HG03469 (cell line): Measurements from ENCODE around the gene AKT1S1.
A peak's percentile ranks its signal among the peaks of the same experiment; 100 is the strongest.

Experiments used
- ATAC-seq: cut with Tn5 transposase; IDR thresholded peaks from one replicate; pipeline ENCODE4 v1.9.1; 2021; ENCODE audit warnings: mild to moderate bottlenecking, moderate library complexity, moderate number of reproducible peaks; ENCODE audit not compliant: unreplicated experiment

Gene AKT1S1

DNA sequence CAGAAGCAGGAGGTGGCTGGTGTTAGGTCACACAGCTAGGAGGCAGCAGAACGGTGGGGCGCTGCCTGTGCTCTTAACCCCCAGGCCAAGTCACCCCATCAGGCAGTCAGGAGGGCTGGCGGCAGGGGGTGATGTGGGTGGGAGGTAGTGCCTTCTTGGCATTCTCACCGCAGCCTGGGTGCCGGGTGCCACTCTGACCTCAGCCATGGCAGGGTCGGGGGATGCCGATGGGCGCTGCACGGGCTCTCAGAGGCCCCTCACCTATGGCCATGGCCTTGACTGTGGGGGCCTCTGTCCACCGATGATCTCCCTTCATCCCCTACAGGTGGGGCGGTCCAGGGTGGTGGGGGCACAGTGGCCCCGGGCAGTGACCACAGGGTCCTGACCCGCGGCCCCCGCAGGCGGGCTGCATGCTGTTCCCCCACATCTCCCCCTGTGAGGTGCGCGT, 20.6 kb downstream of the AKT1S1 start:
- ATAC-seq = no peak

DNA sequence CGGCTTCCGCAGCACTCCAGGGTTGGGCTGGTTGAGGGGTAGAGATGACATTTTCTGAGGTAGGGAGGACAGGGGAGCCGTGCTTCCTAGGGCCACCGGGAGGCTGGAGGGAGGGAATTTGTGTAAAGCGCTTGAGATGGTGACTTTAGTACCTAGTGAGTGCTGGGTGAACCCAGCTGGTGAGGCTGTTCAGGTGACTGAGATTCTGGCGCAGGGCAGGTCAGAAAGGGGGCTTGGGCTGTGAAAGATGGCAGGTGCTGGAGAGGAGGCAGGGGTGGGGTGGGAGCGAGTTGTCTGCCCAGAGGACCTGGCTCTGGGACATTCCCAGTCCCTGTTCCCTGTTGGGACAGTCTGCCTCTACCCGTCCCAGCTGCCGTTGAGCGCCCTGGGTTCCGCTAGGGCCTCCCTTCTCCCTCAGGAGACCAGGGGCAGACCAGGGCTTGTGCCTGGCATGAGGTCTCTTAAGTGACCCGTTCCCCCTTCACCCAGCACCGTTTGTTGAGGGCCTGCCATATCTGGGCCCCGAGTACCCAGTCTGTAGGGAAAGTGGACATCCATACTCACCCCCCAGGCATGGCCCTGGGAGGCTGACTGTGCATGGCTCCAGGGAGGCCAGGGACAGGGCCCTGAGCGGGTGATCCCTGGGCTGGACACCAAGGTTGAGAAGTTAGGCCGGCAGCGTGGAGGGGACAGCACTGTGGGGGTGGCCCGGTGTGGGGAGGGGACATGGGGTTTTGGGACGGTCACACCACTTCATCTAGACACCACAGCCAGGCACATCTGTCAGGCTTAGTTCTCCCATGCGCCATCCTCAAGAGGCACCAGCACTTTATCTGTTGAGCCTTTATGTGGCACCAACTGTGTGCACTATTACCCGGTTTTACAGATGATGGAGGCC, 21.2 kb downstream of the AKT1S1 start:
- no peak for ATAC-seq

DNA sequence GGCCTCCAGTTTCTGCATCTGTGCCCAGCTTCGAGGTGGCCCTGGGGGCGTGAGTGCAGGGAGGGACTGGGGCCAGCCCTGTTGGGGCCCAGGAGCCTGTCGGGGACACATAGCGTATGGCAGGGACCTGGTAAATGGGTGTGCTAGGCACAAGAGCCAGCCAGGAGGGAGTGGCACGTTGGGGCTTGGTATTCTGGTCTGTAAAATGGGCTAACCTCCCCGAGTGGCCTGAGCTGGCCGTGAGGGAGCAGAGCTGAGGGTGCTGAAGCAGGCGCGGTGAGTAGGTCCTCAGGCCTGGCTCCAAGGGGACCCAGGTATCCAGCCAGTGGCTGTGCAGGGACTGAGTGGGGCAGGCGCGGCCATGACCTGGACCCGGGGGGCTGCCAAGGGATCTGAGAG, 21.9 kb downstream of the AKT1S1 start:
- no peak for ATAC-seq

DNA sequence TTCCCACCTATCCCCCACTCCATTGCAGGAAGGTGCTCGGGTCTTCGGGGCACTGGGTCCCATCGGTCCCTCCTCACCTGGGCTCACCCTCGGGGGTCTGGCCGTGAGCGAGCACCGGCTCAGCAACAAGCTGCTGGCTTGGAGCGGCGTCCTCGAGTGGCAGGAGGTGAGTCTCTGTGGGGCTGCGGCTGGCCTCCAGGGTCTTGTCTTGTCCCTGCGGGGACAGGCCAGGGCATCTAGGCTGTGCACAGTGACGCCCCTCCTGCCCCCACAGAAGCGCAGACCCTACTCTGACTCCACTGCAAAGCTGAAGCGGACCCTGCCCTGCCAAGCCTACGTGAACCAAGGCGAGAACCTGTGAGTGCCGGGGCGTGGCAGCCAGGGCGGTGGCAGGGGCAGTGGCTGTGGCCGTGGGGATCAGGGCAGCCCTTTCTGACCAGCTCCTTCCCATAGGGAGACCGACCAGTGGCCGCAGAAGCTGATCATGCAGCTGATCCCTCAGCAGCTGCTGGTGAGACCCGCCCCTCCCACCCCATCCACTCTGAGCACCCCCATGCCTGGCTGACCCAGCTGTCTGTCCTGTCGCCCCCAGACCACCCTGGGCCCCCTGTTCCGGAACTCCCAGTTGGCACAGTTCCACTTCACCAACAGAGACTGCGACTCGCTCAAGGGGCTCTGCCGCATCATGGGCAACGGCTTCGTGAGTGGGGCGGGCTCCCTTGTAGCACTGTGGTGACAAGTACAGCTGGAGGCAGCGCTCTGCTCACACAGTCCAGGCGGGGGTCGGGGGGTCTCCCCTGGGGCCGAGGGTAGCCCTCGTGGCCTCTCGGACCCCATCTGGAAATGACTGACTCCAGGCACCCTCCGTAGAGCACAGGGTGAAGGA, 22.5 kb downstream of the AKT1S1 start:
- ATAC-seq = no peak

DNA sequence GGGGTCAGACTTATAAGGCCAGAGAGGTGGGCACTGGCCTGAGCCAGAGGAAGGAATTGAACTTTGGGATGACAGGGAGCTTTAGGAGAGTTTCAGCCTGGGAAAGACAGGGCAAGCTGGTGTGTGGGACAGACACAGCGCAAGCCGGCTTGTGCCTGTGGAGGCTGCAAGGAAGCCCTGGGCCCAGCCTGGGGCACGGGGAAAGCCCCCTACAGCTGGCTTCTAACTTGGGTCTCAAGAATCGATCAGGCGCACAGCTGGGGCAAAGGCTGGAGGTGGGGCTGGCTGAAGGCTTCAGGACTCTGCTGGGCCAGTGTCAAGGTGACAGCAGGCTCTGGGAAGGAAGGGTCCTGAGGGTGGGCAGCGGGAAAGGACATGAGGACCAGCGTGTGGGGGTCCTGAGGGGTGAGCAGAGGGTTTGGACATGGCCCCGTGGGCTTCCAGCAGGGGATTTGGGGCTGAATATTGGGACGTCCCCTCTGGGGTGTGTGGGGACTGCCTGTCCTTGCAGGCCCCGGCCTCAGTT, 23.2 kb downstream of the AKT1S1 start:
- ATAC-seq = no peak

DNA sequence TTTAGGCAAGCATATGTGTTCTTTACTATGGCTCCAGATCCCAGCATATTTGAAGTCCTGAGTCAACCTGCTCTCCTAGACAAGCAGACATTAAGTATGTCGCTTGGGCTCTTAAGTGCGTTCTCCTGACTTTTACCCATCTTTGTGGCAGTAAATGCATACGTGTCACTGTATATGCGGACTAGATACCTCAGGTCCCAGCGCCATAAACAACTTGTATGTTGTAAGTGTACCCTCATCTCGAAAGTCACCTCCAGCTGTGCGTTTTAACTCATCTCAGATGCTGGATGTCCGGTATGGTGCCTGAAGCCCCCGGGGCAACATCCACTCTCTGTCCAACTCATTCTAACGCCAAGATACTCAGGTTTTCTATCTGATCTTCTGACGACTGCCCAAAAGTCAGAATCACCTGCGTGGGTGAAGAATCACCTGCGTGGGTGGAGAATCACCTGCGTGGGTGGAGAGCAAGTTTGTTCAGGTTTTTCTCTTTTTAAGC, 24.5 kb downstream of the AKT1S1 start:
- ATAC-seq = no peak

DNA sequence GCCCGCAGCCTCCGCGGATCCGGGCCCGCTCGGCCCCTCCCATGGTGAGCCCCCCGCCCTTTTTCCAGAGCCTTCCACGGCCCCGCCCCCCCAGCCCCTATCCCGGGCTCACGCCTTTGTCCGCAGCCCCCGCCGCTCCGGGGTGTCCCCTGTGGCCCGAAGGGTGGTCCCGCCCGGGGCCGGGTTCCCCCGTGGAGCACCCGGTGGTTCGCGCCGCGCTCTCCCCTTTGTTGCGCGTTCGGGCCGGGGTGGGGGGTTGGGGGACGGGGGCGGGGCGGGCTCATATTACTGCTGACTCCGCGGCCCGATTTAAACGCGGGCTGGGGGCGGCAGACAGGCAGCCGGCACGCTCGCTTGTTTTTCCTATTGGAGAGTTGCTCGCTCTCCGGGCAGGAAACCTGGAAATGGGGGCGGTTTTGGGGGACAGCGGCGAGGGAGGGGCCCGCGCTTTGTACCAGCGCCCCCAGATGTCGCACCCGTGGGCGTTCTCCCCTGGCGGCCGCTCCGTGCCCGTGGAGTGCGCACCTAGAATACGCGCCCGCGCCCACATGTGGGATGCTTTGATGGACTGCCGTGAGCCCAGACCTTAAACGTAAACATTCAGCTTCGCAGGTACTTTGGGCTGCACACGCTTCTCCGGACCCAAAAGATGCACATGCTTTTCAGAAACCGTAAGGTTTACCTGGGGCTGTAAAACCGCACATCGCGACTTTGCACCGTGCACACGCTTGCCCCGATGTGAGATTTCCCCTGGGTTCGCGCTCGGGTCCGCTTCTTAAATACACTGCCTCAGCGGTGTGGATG, 25.5 kb downstream of the AKT1S1 start:
- ATAC-seq = no peak

DNA sequence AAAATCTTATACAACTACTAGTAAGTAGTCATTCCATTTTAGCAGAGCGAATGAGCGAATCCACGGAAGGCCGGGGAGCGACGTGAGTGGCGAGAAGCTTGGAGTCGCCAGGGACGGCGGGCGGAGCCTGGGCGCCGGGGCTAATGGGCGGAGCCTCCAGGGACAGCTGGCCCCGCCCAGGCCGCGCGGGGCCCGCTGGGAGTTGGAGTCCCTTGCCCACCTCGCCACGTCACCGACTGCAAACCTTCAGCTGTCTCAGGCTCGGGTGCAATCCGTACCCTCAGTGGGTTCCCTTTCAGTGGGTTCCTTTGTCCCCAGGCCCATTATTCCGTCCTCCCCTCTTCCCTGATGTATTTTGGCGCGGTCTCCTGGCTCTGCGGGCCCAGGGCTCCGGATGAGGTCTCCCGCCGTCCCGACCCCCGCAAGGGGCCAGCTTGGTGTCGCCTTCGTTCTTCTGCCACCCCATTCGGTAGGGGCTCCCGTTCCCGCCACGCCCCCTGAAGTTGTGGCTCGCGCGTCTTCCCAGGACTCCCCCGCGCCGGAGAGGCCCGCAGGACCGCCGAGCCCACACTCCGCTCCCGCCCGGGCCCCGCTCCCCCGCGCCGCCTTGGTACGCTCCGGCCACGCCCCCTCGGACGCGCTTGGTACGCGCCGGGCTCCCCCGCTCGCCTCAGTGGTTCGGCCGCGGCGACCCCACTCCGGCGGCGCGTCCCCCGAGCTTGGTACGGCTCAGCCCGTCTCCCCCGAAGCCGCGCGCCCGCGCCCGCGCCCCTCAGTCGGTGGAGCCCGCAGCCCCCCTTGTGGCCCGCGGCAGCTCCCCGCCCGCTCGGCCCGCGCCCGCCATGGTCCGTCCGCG, 26.4 kb downstream of the AKT1S1 start, which contains the start of gene PTOV1:
Gene PTOV1, plus strand, starts transcription at position 673 of the 856 bp plus-strand sequence.
- peak; percentile 34 for ATAC-seq

DNA sequence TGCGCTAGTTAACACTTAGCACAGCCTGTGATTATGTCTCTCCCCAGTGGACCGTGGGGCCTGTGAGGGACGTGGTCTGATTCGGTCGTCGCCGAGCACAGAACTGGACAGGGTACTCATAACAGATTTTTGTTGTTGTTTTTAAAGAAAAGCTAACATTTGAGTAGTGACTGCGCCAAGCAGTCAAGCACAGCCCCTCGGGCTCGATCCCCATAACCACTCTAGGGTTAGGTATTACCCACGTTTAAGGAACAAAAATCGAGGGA, 27.0 kb downstream of the AKT1S1 start:
- peak; percentile 3 for ATAC-seq

DNA sequence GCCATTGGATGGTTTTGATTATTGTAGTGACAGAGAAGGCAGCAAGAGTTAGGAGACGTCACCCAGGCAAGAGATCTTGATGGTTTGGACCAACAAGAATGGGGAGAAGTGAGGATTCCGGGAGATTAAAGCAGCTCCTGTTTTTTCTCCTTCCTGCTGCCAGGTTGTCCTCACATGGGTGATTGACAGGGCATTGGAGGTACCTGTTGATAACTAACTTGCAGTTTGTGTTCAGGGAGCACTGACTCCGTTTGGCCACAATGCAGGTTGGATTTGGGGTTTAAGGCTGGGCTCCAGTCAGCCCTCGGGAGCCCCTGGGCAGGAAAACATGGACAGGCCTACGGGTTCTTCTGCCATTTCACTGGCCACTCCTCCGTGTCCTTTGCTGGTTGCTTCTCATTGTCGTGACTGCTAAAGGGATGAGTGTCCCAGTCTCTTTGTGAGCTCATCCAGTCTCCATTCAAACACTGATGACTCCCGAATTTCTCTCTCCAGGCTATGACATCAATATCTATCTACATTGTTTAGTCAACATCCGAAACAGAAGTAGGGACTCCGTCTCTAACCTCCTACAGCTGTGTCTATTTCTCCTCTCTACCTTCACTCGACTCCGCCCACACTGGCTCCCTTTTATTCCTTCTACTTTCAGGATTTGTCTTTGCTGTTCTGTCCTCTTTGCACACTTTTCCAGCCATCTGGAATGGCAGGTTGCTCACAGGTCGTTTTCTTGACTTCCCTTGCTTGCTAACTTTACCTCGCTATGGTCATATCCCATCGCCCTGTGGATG, 27.5 kb downstream of the AKT1S1 start:
- no peak for ATAC-seq

DNA sequence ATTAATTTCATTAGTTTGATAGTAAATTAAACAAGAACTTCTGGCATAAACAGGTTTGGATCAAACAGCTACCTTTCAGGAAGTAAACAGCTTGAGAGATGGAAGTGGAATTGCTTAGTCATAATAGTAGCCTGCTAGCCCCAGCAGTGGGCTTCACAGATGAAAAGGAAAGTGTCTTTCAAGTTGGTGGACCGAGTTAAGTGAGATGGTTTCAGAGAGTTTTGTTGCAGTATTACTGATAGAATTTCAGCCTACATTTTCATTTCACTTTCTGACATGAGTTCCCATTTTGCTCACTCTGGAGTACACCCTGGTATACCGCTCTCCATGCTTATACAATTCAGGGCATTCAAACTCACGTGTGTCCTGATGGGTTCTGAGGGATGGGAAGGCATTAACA, 28.2 kb downstream of the AKT1S1 start:
- ATAC-seq = no peak

DNA sequence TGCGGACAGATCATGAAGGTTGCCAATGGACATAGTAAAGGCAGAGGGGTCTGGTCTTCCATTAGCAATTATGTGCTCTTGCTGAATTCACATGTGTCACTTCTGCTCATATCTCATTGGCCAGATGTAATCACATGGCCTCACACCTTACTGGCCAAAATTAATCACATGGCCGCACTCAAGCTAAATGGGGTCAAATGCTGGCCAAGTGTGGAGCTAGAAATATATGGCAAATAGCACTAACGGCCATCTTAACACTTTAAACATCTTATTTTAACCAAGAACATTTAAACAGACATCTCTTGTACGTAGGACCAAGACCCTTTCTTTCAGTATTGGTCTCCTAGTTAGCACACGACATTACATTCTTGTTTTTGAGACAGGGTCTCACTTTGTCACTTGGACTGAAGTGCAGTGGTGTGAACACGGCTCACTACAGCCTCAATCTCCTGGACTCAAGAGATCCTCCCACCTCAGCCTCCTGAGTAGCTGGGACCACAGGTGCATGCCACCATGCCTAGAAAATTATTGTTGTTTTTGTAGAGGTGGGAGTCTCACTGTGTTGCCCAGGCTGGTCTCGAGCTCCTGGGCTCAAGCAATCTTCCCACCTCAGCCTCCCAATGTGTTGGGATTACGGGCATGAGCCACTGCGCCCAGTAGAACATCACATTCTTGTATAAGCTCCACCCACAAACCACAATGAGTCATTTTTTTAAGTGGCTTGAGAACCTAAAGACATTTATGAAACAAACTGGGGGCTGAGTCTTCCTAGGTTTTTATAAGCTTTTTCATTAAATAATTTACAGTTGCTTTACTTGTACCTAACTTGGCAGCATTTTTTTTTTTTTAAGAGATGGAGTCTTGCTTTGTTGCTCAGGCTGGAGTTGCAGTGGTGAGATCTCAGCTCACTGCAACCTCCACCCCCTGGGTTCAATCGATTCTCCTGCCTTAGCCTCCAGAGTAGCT, 29.1 kb downstream of the AKT1S1 start:
- ATAC-seq = no peak

DNA sequence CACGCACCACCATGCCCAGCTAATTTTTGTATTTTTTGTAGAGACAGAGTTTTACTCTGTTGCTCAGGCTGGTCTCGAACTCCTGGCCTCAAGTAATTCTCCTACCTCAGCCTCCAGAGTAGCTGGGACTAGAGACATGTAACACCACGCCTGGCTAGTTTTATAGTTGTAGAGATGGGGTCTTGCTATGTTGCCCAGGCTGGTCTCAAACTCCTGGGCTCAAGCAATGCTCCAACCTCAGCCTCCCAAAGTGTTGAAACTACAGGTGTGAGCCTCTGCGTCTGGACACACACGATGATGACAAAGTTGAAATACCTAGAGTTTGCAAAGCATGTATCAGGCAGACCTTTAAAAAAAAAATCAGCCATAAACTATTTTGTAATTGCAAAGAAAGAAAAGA, 30.7 kb downstream of the AKT1S1 start:
- ATAC-seq = no peak

DNA sequence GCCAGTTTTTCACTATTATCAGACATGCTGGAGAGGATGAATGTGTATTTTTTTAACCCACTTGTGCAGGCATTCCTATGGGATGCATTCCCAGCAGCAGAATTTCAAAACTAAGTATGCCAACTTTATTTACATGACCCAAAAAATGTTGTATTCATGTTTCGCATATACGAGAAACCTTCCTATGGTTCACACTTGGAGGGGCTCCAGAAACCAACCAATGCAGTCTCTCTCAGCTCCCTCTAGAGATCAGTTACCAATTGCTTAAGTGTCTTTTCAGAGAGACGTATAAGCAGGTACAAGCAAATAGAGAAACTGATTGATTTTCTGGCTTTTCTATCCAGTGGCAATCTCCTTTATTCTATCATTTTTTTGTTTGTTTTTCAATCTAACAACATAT, 31.7 kb downstream of the AKT1S1 start:
- no peak for ATAC-seq

DNA sequence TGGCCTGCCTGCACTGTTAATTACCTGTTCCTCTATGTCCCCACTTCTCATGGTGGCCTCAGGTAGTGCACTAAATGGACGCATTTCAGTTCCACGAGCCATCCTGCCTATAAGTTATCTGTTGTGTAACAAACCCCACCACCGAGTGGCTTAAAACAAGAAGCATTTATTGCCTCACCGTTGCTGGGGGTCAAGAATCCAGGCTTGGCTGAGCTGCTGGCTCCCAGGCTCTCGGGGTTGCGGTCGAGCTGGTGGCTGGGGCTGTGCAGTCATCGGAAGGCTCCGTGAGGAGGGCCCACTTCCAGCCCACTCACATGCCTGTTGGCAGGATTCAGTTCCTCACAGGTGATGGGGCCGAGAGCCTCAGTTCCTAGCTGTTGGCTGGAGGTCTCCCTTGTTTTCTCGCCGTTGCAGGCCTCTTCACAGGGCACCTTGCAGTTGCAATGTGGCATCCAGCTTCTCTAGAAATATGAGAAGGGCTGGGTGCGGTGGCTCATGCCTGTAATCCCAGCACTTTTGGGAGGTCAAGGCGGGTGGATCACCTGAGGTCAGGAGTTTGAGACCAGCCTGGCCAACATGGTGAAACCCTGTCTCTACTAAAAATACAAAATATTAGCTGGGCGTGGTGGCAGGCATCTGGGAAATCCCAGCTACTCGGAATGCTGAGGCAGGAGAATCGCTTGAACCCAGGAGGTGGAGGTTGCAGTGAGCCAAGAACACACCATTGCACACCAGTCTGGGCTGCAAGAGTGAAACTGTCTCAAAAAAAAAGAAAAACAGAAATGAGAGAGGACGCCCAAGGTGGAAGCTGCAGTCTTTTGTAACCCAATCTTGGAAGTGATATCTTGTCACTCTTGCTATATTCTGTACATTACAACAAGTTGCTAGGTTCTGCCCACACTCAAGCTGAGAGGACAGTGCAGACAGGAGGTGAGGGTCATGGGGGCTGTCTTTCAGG, 32.7 kb downstream of the AKT1S1 start:
- ATAC-seq = no peak

DNA sequence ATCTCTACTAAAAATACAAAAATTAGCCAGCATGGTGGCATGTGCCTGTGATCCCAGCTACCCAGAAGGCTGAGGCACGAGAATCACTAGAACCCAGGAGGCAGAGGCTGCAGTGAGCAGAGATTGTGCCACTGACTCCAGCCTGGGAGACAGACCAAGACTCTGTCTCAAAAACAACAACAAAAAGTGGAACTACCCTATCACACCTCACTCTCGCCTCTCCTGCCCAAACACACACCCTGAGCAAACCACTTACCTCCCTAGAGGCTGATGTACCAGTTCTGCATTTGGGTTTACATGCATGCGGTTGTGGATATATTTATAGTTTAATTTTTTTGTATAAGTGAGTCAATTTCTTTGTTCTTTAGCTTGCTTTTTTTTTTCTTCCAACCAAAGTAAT, 33.9 kb downstream of the AKT1S1 start:
- no peak for ATAC-seq
